Measurements from ENCODE around the gene ACSS2. TPM values are rescaled to one million over a fixed set of nuclear protein-coding genes. Genes with fewer than 3 reads are reported as not detected.

The ACSS2 gene
- total and polyA plus RNA-seq, 10 of the 15 experiments (the other 5 are each of a cell fraction or from before 2014, with no cell fraction given), result 2.8 to 37.2 (median 24.2) TPM

- ChIA-PET CTCF (interaction anchor here (0.6 to 7.5 kb wide), 29 partner anchors 10 to 396 kb away, joined by 3 to 99 read pairs (median 4); partner anchors contain the start of genes EDEM2, GSS, MYH7B and TRPC4AP), POLR2A (interaction anchor here (1.6 kb wide), 1 partner anchor 81 kb away, joined by 6 read pairs; the partner anchor contains the start of genes GSS and MYH7B), SMC1A (ENCODE audit: uncharacterized antibody, unreplicated experiment) (interaction anchor here (0.7 to 3.3 kb wide), 12 partner anchors 68 to 339 kb away, joined by 3 to 14 read pairs (median 4); partner anchors contain the start of genes EDEM2, GSS and MYH7B), RAD21 (ENCODE audit: unreplicated experiment) (interaction anchor here (0.5 to 7.1 kb wide), 9 partner anchors 50 to 566 kb away, joined by 3 to 71 read pairs (median 4); partner anchors contain the start of genes EDEM2, GSS and MYH7B)
- no peaks in the 10 kb centered on the region for H4K20me1 ChIP-seq (ENCODE audit: control insufficient read depth, insufficient read depth)
- no peaks in the 10 kb centered on the region for H3K79me2 ChIP-seq (ENCODE audit: control insufficient read depth, insufficient read depth, low read length)
- ATAC-seq (peak; percentile 48), FAIRE-seq (peak; percentile 23), DNase-seq (ENCODE audit: low read depth, low spot score) (peak; percentile 50)
- peak; percentile 98 for TF ChIP-seq RAD21 (IDR thresholded peaks at IDR 0.05; ENCODE audit: insufficient read depth, low read depth, low read length)
- TF ChIP-seq FOXM1 (IDR thresholded peaks at IDR 0.05; ENCODE audit: low read depth, low read length), result 0 out of 2 replicates have a peak, but pooled peaks have one; percentile 26
- TF ChIP-seq NBN (IDR thresholded peaks at IDR 0.05), result 0 out of 2 replicates have a peak, but pooled peaks have one; percentile 33
- peak in 1 of 2 experiments; percentile 25; a peak in 2 of 4 replicates for TF ChIP-seq IKZF2 (IDR thresholded peaks at IDR 0.05)
- TF ChIP-seq HCFC1 (IDR thresholded peaks at IDR 0.05; ENCODE audit: low read length), result no peak
- TF ChIP-seq IKZF1 (conservative IDR thresholded peaks at IDR 0.05), result peak; percentile 16; the same call in 1 of the 2 replicates
- no peak for TF ChIP-seq TBL1XR1 (IDR thresholded peaks at IDR 0.05; ENCODE audit: low read depth, low read length)
- no peak for TF ChIP-seq SRF (IDR thresholded peaks at IDR 0.05; ENCODE audit: low read depth in 2 of 2, low read length in 2 of 2)
- TF ChIP-seq MEF2A (IDR thresholded peaks at IDR 0.05; ENCODE audit: insufficient read depth, low read depth, low read length), result no peak
- peak; percentile 88 for TF ChIP-seq SMC3 (IDR thresholded peaks at IDR 0.05; ENCODE audit: borderline replicate concordance, low read length)
- peak; percentile 81 to 86 (median 86) for TF ChIP-seq CTCF (IDR thresholded peaks at IDR 0.05 in 2 of 3, conservative IDR thresholded peaks at IDR 0.05 in 1 of 3; ENCODE audit: control insufficient read depth in 2 of 3, extremely low read depth in 1 of 3, insufficient read depth in 1 of 3, low read depth in 3 of 3, low read length in 3 of 3)
- 0 out of 2 replicates have a peak, but pooled peaks have one; percentile 37 for TF ChIP-seq RUNX3 (IDR thresholded peaks at IDR 0.05; ENCODE audit: low read length)
- no peaks in the 10 kb centered on the region for H3K9me3 ChIP-seq (replicated peaks; ENCODE audit: control insufficient read depth, insufficient read depth, low read length)
- no peak overlapping the region for H3K4me2 ChIP-seq (ENCODE audit: control insufficient read depth, insufficient read depth)
- no peak overlapping the region for H3K9ac ChIP-seq (ENCODE audit: control insufficient read depth, insufficient read depth, low read length)
- WGBS (ENCODE audit: insufficient coverage, insufficient replicate concordance, low lambda C conversion rate, missing lambda C conversion rate), result 4% methylated on average over 2 of the region's 2 CpGs
- intact Hi-C loops (cut with micrococcal nuclease; ENCODE audit: unreplicated experiment) (loop anchor here (1.0 to 10.0 kb wide), 3 partner anchors 86 to 334 kb away; partner anchors contain the start of gene TRPC4AP), in situ Hi-C loops (cut with MboI) (loop anchor here (5.0 kb wide), 1 partner anchor 83 kb away; the partner anchor contains the start of genes GSS and MYH7B)
- H3K4me3 ChIP-seq, result no peak overlapping the region
- H2AFZ ChIP-seq (ENCODE audit: control insufficient read depth, low read depth, low read length), result no peak overlapping the region
- peaks cover 17% of the 10 kb centered on the region for H3K4me1 ChIP-seq (ENCODE audit: control insufficient read depth, insufficient read depth, low read length)
- no TSS peak for BruUV-seq (replicated peaks)
- H3K27me3 ChIP-seq (replicated peaks in 1 of 2; ENCODE audit: control insufficient read depth in 2 of 2, insufficient read depth in 2 of 2, low read length in 1 of 2), result no peaks in the 10 kb centered on the region; a peak in 1 of 4 replicates
- H3K36me3 ChIP-seq (ENCODE audit: control insufficient read depth in 2 of 2, insufficient read depth in 2 of 2, low read length in 1 of 2), result no peaks in the 10 kb centered on the region
- H3K27ac ChIP-seq (ENCODE audit: control insufficient read depth, insufficient read depth), result no peak overlapping the region
These were observed 2.2 kb upstream of the ACSS2 start for GRCh38 chr20:34874094-34874654.

All from GM12878 (cell line).